H1 (cell line): ENCODE measurements around the gene TBC1D22B. TPM values are rescaled to one million over a fixed set of nuclear protein-coding genes. Genes with fewer than 3 reads are reported as not detected.

Experiments
- ASH2L ChIP-seq: fragments of 200-600, 300-600 bp; sonication (generic); IDR thresholded peaks from one replicate; pipeline ENCODE4 v1.7.1; 2017; ENCODE audit warnings: low read length
- BRCA1 ChIP-seq: IDR thresholded peaks from 2 replicates; pipeline ENCODE4 v1.6.1; 2012; ENCODE audit warnings: low read depth, low read length, improper control_type of control experiment
- CREB1 ChIP-seq: IDR thresholded peaks from 2 replicates; pipeline ENCODE4 v1.6.1; 2012; ENCODE audit warnings: inconsistent platforms
- CTBP2 ChIP-seq: IDR thresholded peaks from 2 replicates; pipeline ENCODE4 v1.7.0; 2011; ENCODE audit warnings: borderline replicate concordance, mild to moderate bottlenecking, moderate library complexity, mixed read lengths, low read length; ENCODE audit not compliant: insufficient read depth, insufficient read length
- JUN ChIP-seq: IDR thresholded peaks from 2 replicates; pipeline ENCODE4 v1.6.1; 2011; ENCODE audit warnings: low read depth, mild to moderate bottlenecking, improper control_type of control experiment, low read length
- JUND ChIP-seq: IDR thresholded peaks from 2 replicates; pipeline ENCODE4 v1.6.1; 2011; ENCODE audit warnings: mild to moderate bottlenecking, improper control_type of control experiment, low read length
- KDM1A ChIP-seq: fragments of 200-600, 300-600 bp; sonication (generic); IDR thresholded peaks from 2 replicates; pipeline ENCODE4 v1.7.1; 2016; ENCODE audit warnings: mild to moderate bottlenecking, low read length, borderline replicate concordance
- KDM5A ChIP-seq: fragments of 200-600 bp; IDR thresholded peaks from 2 replicates; pipeline ENCODE4 v1.7.1; 2012; ENCODE audit warnings: mild to moderate bottlenecking, low read length, inconsistent platforms, mixed read lengths
- NRF1 ChIP-seq: IDR thresholded peaks from 2 replicates; pipeline ENCODE4 v1.6.1; 2011; ENCODE audit warnings: mild to moderate bottlenecking, low read depth, low read length, improper control_type of control experiment
- PHF8 ChIP-seq: fragments of 200-600 bp; sonication (generic); conservative IDR thresholded peaks from 2 replicates; pipeline ENCODE4 v1.7.1; 2012; ENCODE audit warnings: low read depth, mild to moderate bottlenecking, inconsistent platforms, low read length, moderate library complexity
- POLR2A ChIP-seq, 2 experiments: IDR thresholded peaks; 1 replicate in 1 of 2; 2 replicates in 1 of 2; pipeline ENCODE4 v1.6.1; 2011; ENCODE audit warnings: low read depth in 2 of 2, low read length in 2 of 2, mild to moderate bottlenecking in 2 of 2; ENCODE audit errors: control extremely low read depth in 1 of 2
- POLR2AphosphoS5 ChIP-seq: IDR thresholded peaks from 2 replicates; pipeline ENCODE4 v1.6.1; 2011; ENCODE audit warnings: low read depth, low read length
- RBBP5 ChIP-seq: IDR thresholded peaks from 2 replicates; pipeline ENCODE4 v1.7.1; 2012; ENCODE audit warnings: low read depth, mild to moderate bottlenecking, inconsistent platforms, low read length, moderate library complexity, borderline replicate concordance
- SAP30 ChIP-seq: fragments of 300-600 bp; sonication (generic); IDR thresholded peaks from 2 replicates; pipeline ENCODE4 v1.7.1; 2012; ENCODE audit warnings: low read length, moderate library complexity, mild to moderate bottlenecking, inconsistent platforms; ENCODE audit not compliant: insufficient read depth, insufficient replicate concordance
- SIN3A ChIP-seq, 2 experiments: IDR thresholded peaks in 1 of 2; conservative IDR thresholded peaks in 1 of 2; 2 replicates each; pipeline ENCODE4 v1.6.1; 2011 to 2012; ENCODE audit warnings: low read length in 2 of 2, improper control_type of control experiment in 1 of 2, low read depth in 1 of 2, mild to moderate bottlenecking in 1 of 2
- SIX5 ChIP-seq: IDR thresholded peaks from 2 replicates; pipeline ENCODE4 v1.6.1; 2011; ENCODE audit warnings: mild to moderate bottlenecking, low read depth, low read length
- SP1 ChIP-seq: IDR thresholded peaks from 2 replicates; pipeline ENCODE4 v1.6.1; 2011; ENCODE audit warnings: low read depth, low read length
- TAF7 ChIP-seq: optimal IDR thresholded peaks from 2 replicates; pipeline ENCODE3; 2011; ENCODE audit warnings: low read depth, mild to moderate bottlenecking, inconsistent platforms, low read length, moderate library complexity, borderline replicate concordance
- TCF12 ChIP-seq: IDR thresholded peaks from 2 replicates; pipeline ENCODE4 v1.6.1; 2011; ENCODE audit warnings: low read depth, mild to moderate bottlenecking, low read length
- polyA plus RNA-seq, 7 experiments: library from polyadenylated mRNA; depleted of rRNA in 3 of 7; stranded (reverse) in 5 of 7; unstranded in 2 of 7; fragments of >200 nt in 5 of 7; fragments of 200-250 nt in 2 of 7; gene quantifications; 1 replicate in 5 of 7; 2 replicates in 1 of 7; 4 replicates in 1 of 7; pipeline versions ENCODE4 v1.2.1 to v1.2.3, GENCODE V29; 2011 to 2013; ENCODE audit warnings: missing spikeins in 2 of 7, mixed read lengths in 2 of 7
- total RNA-seq: library from RNA; stranded (reverse); fragmentation: NEBNext Ultra II Directional; extraction: Animal tissue kit (Norgen Biotek cat#: 25700); gene quantifications from 2 replicates; pipeline ENCODE4 v1.2.1, GENCODE V29; 2021
- TF ChIP-seq, protein P1 (sequence below): IDR thresholded peaks from 2 replicates; pipeline ENCODE4 v1.6.1; 2012; ENCODE audit warnings: inconsistent platforms

The TBC1D22B gene
- total and polyA plus RNA-seq, 2 of the 8 experiments (the other 6 are each of a cell fraction or from before 2014, with no cell fraction given), result 10.1 to 17.4 TPM

DNA sequence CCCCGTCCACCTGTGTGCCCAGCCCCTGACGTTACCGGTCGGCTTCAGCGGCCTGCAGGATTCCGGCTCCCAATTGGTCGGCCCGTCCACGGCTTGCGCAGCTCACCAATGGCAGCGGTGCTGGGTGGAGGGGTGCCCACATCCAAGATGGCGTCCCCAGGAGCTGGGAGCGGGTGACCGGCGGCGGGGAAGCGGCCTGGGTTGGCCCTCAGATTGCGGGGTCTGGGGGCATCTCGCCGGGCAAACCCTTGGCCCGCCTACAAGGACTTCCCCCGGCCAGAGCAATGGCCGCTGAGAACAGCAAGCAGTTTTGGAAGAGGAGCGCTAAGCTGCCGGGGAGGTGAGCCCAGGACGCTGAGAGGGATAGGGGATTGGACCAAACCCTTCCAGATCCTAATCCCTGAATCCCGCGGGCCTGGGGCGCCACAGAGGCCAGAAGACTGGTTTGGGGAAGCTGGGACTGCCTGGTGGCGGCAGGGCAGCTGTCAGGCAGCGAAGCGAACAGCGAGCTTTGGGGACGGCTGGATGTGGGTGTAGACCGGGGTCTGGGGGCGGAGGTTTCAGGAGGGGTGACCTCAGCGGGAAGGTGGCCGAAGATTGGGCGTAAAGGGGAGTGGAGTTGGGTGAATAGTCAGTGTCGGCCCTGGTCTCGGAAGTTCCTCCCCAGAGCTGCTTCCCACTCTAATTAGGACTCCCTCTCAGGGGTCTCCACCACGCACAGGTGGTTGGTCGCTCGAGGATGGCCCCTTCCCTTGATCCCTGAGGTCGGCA is at the start of gene TBC1D22B, which contains the start of gene TMEM217 (continued):
- TF ChIP-seq CREB1, result peak; percentile 95
- TF ChIP-seq SIN3A (conservative IDR thresholded peaks at IDR 0.05 in 1 of 2, IDR thresholded peaks at IDR 0.05 in 1 of 2; ENCODE audit: low read depth in 1 of 2, low read length in 2 of 2), result peak; percentile 2 to 80; a peak in 2 of 4 replicates
- peak; percentile 31; the same call in 1 of the 2 replicates for TF ChIP-seq SIX5
- peak; percentile 52; the same call in 1 of the 2 replicates for TF ChIP-seq RBBP5
- peak; percentile 87 for TF ChIP-seq TAF7
- TF ChIP-seq CTBP2, result no peak
- TF ChIP-seq BRCA1, result no peak
- TF ChIP-seq SAP30, result peak; percentile 92
- TF ChIP-seq NRF1, result peak; percentile 23; the same call in 1 of the 2 replicates
- TF ChIP-seq JUN, result no peak
- peak; percentile 8; the same call in 1 of the 2 replicates for TF ChIP-seq POLR2AphosphoS5
- TF ChIP-seq ASH2L, result peak; percentile 82
- TF ChIP-seq PHF8, result peak; percentile 82
- no peak for TF ChIP-seq KDM1A
- TF ChIP-seq SP1, result peak; percentile 97
- peak; percentile 36; the same call in 1 of the 2 replicates for TF ChIP-seq JUND
- peak; percentile 93 for TF ChIP-seq KDM5A
- TF ChIP-seq, protein P1, sequence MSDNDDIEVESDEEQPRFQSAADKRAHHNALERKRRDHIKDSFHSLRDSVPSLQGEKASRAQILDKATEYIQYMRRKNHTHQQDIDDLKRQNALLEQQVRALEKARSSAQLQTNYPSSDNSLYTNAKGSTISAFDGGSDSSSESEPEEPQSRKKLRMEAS, result no peak; the same call in 1 of the 2 replicates
- TF ChIP-seq TCF12, result 0 out of 2 replicates have a peak, but pooled peaks have one; percentile 2
- peak; percentile 31 to 62; a peak in 2 of 3 replicates for TF ChIP-seq POLR2A (IDR thresholded peaks at IDR 0.05; ENCODE audit: control extremely low read depth in 1 of 2, low read depth in 2 of 2, low read length in 2 of 2)
